ENCODE data around the gene PAFAH1B2.
"Not testable (repeated sequence)": the region's sequence is repeated elsewhere in the genome, so short reads cannot be mapped to it uniquely, and the experiment has no call there.

Gene PAFAH1B2

GRCh38 chr11:117127171-117127901 is 16.8 kb upstream of the PAFAH1B2 start:
- DNase-seq (ENCODE audit: low read depth) = no peak

- no peak for DNase-seq (ENCODE audit: low read depth)
Measured at GRCh38 chr11:117128289-117128688, 15.8 kb upstream of the PAFAH1B2 start.

GRCh38 chr11:117130396-117130795 is 13.7 kb upstream of the PAFAH1B2 start:
- not testable (repeated sequence) for DNase-seq (ENCODE audit: low read depth)

GRCh38 chr11:117130879-117131278 is 13.2 kb upstream of the PAFAH1B2 start:
- DNase-seq (ENCODE audit: low read depth) = no peak

GRCh38 chr11:117134431-117134830 is 9.7 kb upstream of the PAFAH1B2 start:
- no peak for DNase-seq (ENCODE audit: low read depth)

GRCh38 chr11:117134979-117135378 is 9.1 kb upstream of the PAFAH1B2 start:
- not testable (repeated sequence) for DNase-seq (ENCODE audit: low read depth)

- not testable (repeated sequence) for DNase-seq (ENCODE audit: low read depth)
Measured at GRCh38 chr11:117137223-117138086, 6.6 kb upstream of the PAFAH1B2 start.

GRCh38 chr11:117143390-117143789 is 697 bp upstream of the PAFAH1B2 start:
- DNase-seq (ENCODE audit: low read depth) = no peak

- DNase-seq (ENCODE audit: low read depth) = no peak
Measured at GRCh38 chr11:117144477-117145392, 648 bp downstream of the PAFAH1B2 start.

- no peak for DNase-seq (ENCODE audit: low read depth)
Measured at GRCh38 chr11:117145393-117145761, 1.3 kb downstream of the PAFAH1B2 start.

- no peak for DNase-seq (ENCODE audit: low read depth)
Measured at GRCh38 chr11:117146521-117146920, 2.4 kb downstream of the PAFAH1B2 start.

GRCh38 chr11:117152066-117152465 is 8.0 kb downstream of the PAFAH1B2 start:
- no peak for DNase-seq (ENCODE audit: low read depth)

GRCh38 chr11:117154468-117154867 is 10.4 kb downstream of the PAFAH1B2 start:
- no peak for DNase-seq (ENCODE audit: low read depth)

- no peak for DNase-seq (ENCODE audit: low read depth)
Measured at GRCh38 chr11:117157507-117157906, 13.4 kb downstream of the PAFAH1B2 start.

GRCh38 chr11:117159892-117160291 is 15.8 kb downstream of the PAFAH1B2 start:
- DNase-seq (ENCODE audit: low read depth) = no peak

- DNase-seq (ENCODE audit: low read depth) = no peak
Measured at GRCh38 chr11:117160826-117161225, 16.7 kb downstream of the PAFAH1B2 start.

GRCh38 chr11:117166491-117166890 is 22.4 kb downstream of the PAFAH1B2 start:
- DNase-seq (ENCODE audit: low read depth) = no peak

- no peak for DNase-seq (ENCODE audit: low read depth)
Measured at GRCh38 chr11:117169736-117170135, 25.6 kb downstream of the PAFAH1B2 start.

- DNase-seq (ENCODE audit: low read depth) = no peak
Measured at GRCh38 chr11:117170210-117170609, 26.1 kb downstream of the PAFAH1B2 start.

- no peak for DNase-seq (ENCODE audit: low read depth)
Measured at GRCh38 chr11:117171007-117171403, 26.9 kb downstream of the PAFAH1B2 start.

- DNase-seq (ENCODE audit: low read depth) = no peak
Measured at GRCh38 chr11:117171404-117172061, 27.4 kb downstream of the PAFAH1B2 start.

Data from activated T-cell treated with anti-CD3 and anti-CD28 coated beads for 48 hours (primary cell).